H1 (cell line): ENCODE results near the gene ATXN2L. TPM values are rescaled to one million over a fixed set of nuclear protein-coding genes. Genes with fewer than 3 reads are reported as not detected.

Source experiments
- CTCF ChIA-PET: fragments of 300-600 bp; sonication (Branson Sonifier 250); formaldehyde crosslinking; loops from one replicate; lab custom pipeline; 2021; ENCODE audit not compliant: partially characterized antibody; lab: Charles Lee
- POLR2A ChIA-PET: fragments of 300-600 bp; sonication (Branson Sonifier 250); formaldehyde crosslinking; loops from one replicate; lab custom pipeline; 2021; ENCODE audit warnings: inconsistent platforms; ENCODE audit not compliant: partially characterized antibody; lab: Charles Lee
- DNase-seq, 2 experiments: peaks; one replicate each; pipeline versions ENCODE4 v3.0.0 to v3.0.0-alpha.2; 2010 to 2022; ENCODE audit warnings: low spot score in 2 of 2, low read depth in 1 of 2, mixed read lengths in 1 of 2
- FAIRE-seq: peaks from 2 replicates; lab custom pipeline; 2011; peaks lifted over from hg19 to GRCh38; lab: Jason Lieb, UNC
- H2AFZ ChIP-seq: 2 replicates; pipeline ENCODE4 v1.8.1; 2012; ENCODE audit warnings: low read length, inconsistent platforms
- H2AK5ac ChIP-seq: 2 replicates; pipeline ENCODE4 v1.6.1; 2013; ENCODE audit warnings: low read depth, low read length
- H2BK120ac ChIP-seq: replicated peaks from 2 replicates; pipeline ENCODE3; 2013; ENCODE audit warnings: low read depth, low read length, inconsistent platforms
- H2BK12ac ChIP-seq: 2 replicates; pipeline ENCODE4 v1.6.1; 2013; ENCODE audit warnings: low read depth, low read length
- H2BK15ac ChIP-seq: 2 replicates; pipeline ENCODE4 v1.6.1; 2013; ENCODE audit warnings: low read length
- H2BK20ac ChIP-seq: 2 replicates; pipeline ENCODE4 v1.6.1; 2013; ENCODE audit warnings: low read length
- H2BK5ac ChIP-seq: 2 replicates; pipeline ENCODE4 v1.6.1; 2013; ENCODE audit warnings: low read depth, low read length
- H3K14ac ChIP-seq: 2 replicates; pipeline ENCODE4 v1.6.1; 2013; ENCODE audit warnings: inconsistent platforms; ENCODE audit not compliant: insufficient read length
- H3K18ac ChIP-seq: 2 replicates; pipeline ENCODE4 v1.6.1; 2013; ENCODE audit warnings: low read length; ENCODE audit errors: extremely low read depth
- H3K23ac ChIP-seq: 2 replicates; pipeline ENCODE4 v1.6.1; 2013; ENCODE audit warnings: inconsistent platforms; ENCODE audit not compliant: insufficient read length
- H3K23me2 ChIP-seq: 2 replicates; pipeline ENCODE4 v1.6.1; 2013; ENCODE audit warnings: low read depth, low read length
- H3K27ac ChIP-seq: 2 replicates; pipeline ENCODE4 v1.6.1; 2011; ENCODE audit warnings: low read depth, low read length, inconsistent platforms
- H3K27me3 ChIP-seq, 4 experiments: replicated peaks in 1 of 4; 1 replicate in 1 of 4; 2 replicates in 3 of 4; pipeline versions ENCODE4 v1.6.1 to v1.8.1; 2011 to 2013; ENCODE audit warnings: low read length in 3 of 4, mild to moderate bottlenecking in 3 of 4, inconsistent platforms in 2 of 4, mixed read lengths in 2 of 4, moderate library complexity in 1 of 4; ENCODE audit not compliant: control insufficient read depth in 3 of 4, insufficient read depth in 3 of 4; ENCODE audit errors: extremely low read depth in 1 of 4
- H3K36me3 ChIP-seq, 4 experiments: 2 replicates each; pipeline versions ENCODE4 v1.6.1 to v1.8.1; 2011 to 2013; ENCODE audit warnings: mild to moderate bottlenecking in 4 of 4, low read length in 3 of 4, moderate library complexity in 2 of 4, control low read depth in 1 of 4, inconsistent platforms in 1 of 4; ENCODE audit not compliant: insufficient read depth in 4 of 4, control insufficient read depth in 2 of 4
- H3K4ac ChIP-seq: replicated peaks from 2 replicates; pipeline ENCODE3; 2013; ENCODE audit warnings: low read length, low read depth, mixed read lengths, inconsistent platforms; ENCODE audit not compliant: insufficient read length
- H3K4me1 ChIP-seq, 4 experiments: replicated peaks in 1 of 4; 1 replicate in 1 of 4; 2 replicates in 3 of 4; pipeline versions ENCODE4 v1.6.1 to v1.8.1; 2011 to 2013; ENCODE audit warnings: low read length in 3 of 4, inconsistent platforms in 2 of 4, mixed read lengths in 1 of 4; ENCODE audit not compliant: insufficient read depth in 4 of 4, control insufficient read depth in 3 of 4
- H3K4me2 ChIP-seq, 2 experiments: 2 replicates each; pipeline versions ENCODE4 v1.6.1 to v1.8.1; 2011 to 2013; ENCODE audit warnings: low read depth in 2 of 2, low read length in 2 of 2, control low read depth in 1 of 2, inconsistent platforms in 1 of 2, mild to moderate bottlenecking in 1 of 2; ENCODE audit not compliant: insufficient read depth in 1 of 2
- H3K4me3 ChIP-seq, 4 experiments: fragments of 200-600, 300-600 bp in 1 of 4; sonication (generic), shearing (Covaris generic), sonication (Bioruptor Twin) in 1 of 4; 2 replicates each; pipeline versions ENCODE4 v1.5.1 to v1.8.1; 2011 to 2016; ENCODE audit warnings: low read length in 4 of 4, low read depth in 3 of 4, control low read depth in 2 of 4, inconsistent platforms in 2 of 4, mild to moderate bottlenecking in 2 of 4, mixed read lengths in 1 of 4, moderate library complexity in 1 of 4; ENCODE audit not compliant: insufficient read depth in 2 of 4; ENCODE audit errors: extremely low read depth in 1 of 4
- H3K56ac ChIP-seq: replicated peaks from 2 replicates; pipeline ENCODE3; 2013; ENCODE audit warnings: low read depth, mild to moderate bottlenecking, mixed read lengths, low read length, inconsistent platforms; ENCODE audit not compliant: insufficient read length
- H3K79me1 ChIP-seq: 2 replicates; pipeline ENCODE4 v1.6.1; 2013; ENCODE audit warnings: low read depth, low read length, control low read depth
- H3K79me2 ChIP-seq, 2 experiments: 2 replicates each; pipeline versions ENCODE4 v1.6.1 to v1.8.1; 2012 to 2013; ENCODE audit warnings: low read length in 2 of 2, mild to moderate bottlenecking in 2 of 2, inconsistent platforms in 1 of 2; ENCODE audit not compliant: insufficient read depth in 2 of 2, control insufficient read depth in 1 of 2
- H3K9ac ChIP-seq, 4 experiments: replicated peaks in 1 of 4; 1 replicate in 1 of 4; 2 replicates in 3 of 4; pipeline versions ENCODE4 v1.6.1 to v1.8.1; 2011 to 2013; ENCODE audit warnings: low read depth in 3 of 4, low read length in 3 of 4, control low read depth in 2 of 4, mild to moderate bottlenecking in 2 of 4, moderate library complexity in 2 of 4, inconsistent platforms in 1 of 4; ENCODE audit errors: extremely low read depth in 1 of 4
- H3K9me3 ChIP-seq, 2 experiments: 2 replicates each; pipeline versions ENCODE4 v1.6.1 to v1.8.1; 2012 to 2013; ENCODE audit warnings: mild to moderate bottlenecking in 2 of 2, moderate library complexity in 2 of 2, control low read depth in 1 of 2, inconsistent platforms in 1 of 2, low read depth in 1 of 2, low read length in 1 of 2, mixed read lengths in 1 of 2; ENCODE audit not compliant: insufficient read depth in 2 of 2
- H4K20me1 ChIP-seq, 2 experiments: replicated peaks in 1 of 2; 2 replicates each; pipeline versions ENCODE3 to v1.8.1; 2011 to 2013; ENCODE audit warnings: inconsistent platforms in 2 of 2, low read length in 2 of 2, mild to moderate bottlenecking in 1 of 2; ENCODE audit not compliant: insufficient read depth in 2 of 2, control insufficient read depth in 1 of 2
- H4K5ac ChIP-seq: 2 replicates; pipeline ENCODE4 v1.6.1; 2013; ENCODE audit warnings: low read length, low read depth, mixed read lengths, inconsistent platforms; ENCODE audit not compliant: insufficient read length
- H4K8ac ChIP-seq: 2 replicates; pipeline ENCODE4 v1.8.0; 2013; ENCODE audit warnings: mild to moderate bottlenecking, moderate library complexity, low read length, inconsistent platforms; ENCODE audit not compliant: insufficient read depth; ENCODE audit errors: extremely low read depth
- H4K91ac ChIP-seq: replicated peaks from 2 replicates; pipeline ENCODE3; 2013; ENCODE audit warnings: low read length, mixed read lengths, inconsistent platforms; ENCODE audit not compliant: insufficient read length
- KDM4A ChIP-seq: IDR thresholded peaks from one replicate; pipeline ENCODE4 v1.7.1; 2012; ENCODE audit warnings: low read depth, mild to moderate bottlenecking, moderate library complexity, low read length, inconsistent platforms; ENCODE audit not compliant: severe bottlenecking
- MAFK ChIP-seq: IDR thresholded peaks from 2 replicates; pipeline ENCODE4 v1.6.1; 2012; ENCODE audit warnings: low read depth, mild to moderate bottlenecking, improper control_type of control experiment, low read length
- SP1 ChIP-seq: IDR thresholded peaks from 2 replicates; pipeline ENCODE4 v1.6.1; 2011; ENCODE audit warnings: low read depth, low read length
- SP4 ChIP-seq: IDR thresholded peaks from 2 replicates; pipeline ENCODE4 v1.6.1; 2012; ENCODE audit warnings: low read length, inconsistent platforms
- WGBS, 2 experiments: shearing (Covaris generic) in 1 of 2; methylation state at CpG; one replicate each; pipeline versions ENCODE4 v1.1.6 to v1.1.7; 2013 to 2015; ENCODE audit warnings: low lambda C conversion rate in 2 of 2, mixed read lengths in 2 of 2, inconsistent platforms in 1 of 2, low coverage in 1 of 2, missing lambda C conversion rate in 1 of 2; ENCODE audit not compliant: insufficient replicate concordance in 2 of 2, insufficient coverage in 1 of 2, insufficient read length in 1 of 2; ENCODE audit errors: extremely low coverage in 1 of 2, missing lambda C conversion rate in 1 of 2; 5-methylcytosine and 5-hydroxymethylcytosine counted together
- polyA plus RNA-seq, 7 experiments: library from polyadenylated mRNA; depleted of rRNA in 3 of 7; stranded (reverse) in 5 of 7; unstranded in 2 of 7; fragments of >200 nt in 5 of 7; fragments of 200-250 nt in 2 of 7; gene quantifications; 1 replicate in 5 of 7; 2 replicates in 1 of 7; 4 replicates in 1 of 7; pipeline versions ENCODE4 v1.2.1 to v1.2.3, GENCODE V29; 2011 to 2013; ENCODE audit warnings: missing spikeins in 2 of 7, mixed read lengths in 2 of 7
- total RNA-seq: library from RNA; stranded (reverse); fragmentation: NEBNext Ultra II Directional; extraction: Animal tissue kit (Norgen Biotek cat#: 25700); gene quantifications from 2 replicates; pipeline ENCODE4 v1.2.1, GENCODE V29; 2021

The ATXN2L gene
- total and polyA plus RNA-seq, 2 of the 8 experiments (the other 6 are each of a cell fraction or from before 2014, with no cell fraction given): 79.1 to 227 TPM

GRCh38 chr16:28867241-28867640 is 44.4 kb downstream of the ATXN2L start:
- H3K4me2 ChIP-seq: no peak overlapping the region
- peaks cover 18 to 38% (median 28%) of the 10 kb centered on the region in 4 experiments for H3K36me3 ChIP-seq
- H3K79me1 ChIP-seq: peaks cover 18% of the 10 kb centered on the region
- no peak overlapping the region for H2BK20ac ChIP-seq
- H3K56ac ChIP-seq: no peak overlapping the region
- H3K14ac ChIP-seq: no peak overlapping the region
- ChIA-PET CTCF (interaction anchor here (1.3 to 4.1 kb wide), 3 partner anchors 8 to 77 kb away, joined by 3 to 42 read pairs (median 18); partner anchors contain the start of gene ATP2A1), POLR2A (interaction anchor here (0.6 to 7.5 kb wide), 3 partner anchors 21 to 43 kb away, joined by 3 to 159 read pairs (median 4); partner anchors contain the start of gene TUFM)
- H3K23me2 ChIP-seq: peaks cover 8% of the 10 kb centered on the region
- H2BK12ac ChIP-seq: no peak overlapping the region
- H4K8ac ChIP-seq: no peak overlapping the region
- no peak overlapping the region for H2AK5ac ChIP-seq
- no peak overlapping the region for H3K18ac ChIP-seq
- no peak overlapping the region for H3K4me3 ChIP-seq
- H3K9ac ChIP-seq: no peak overlapping the region
- H3K79me2 ChIP-seq: peaks cover 3 to 19% of the 10 kb centered on the region in 2 experiments; a peak in 3 of 4 replicates
- H2BK15ac ChIP-seq: no peak overlapping the region
- H2AFZ ChIP-seq: no peak overlapping the region
- WGBS, 2 experiments: 97% methylated on average over 13 of the region's 13 CpGs; no CpG with 5 or more reads in 1 of the 2 experiments
- H3K23ac ChIP-seq: no peak overlapping the region
- no peaks in the 10 kb centered on the region for H3K27me3 ChIP-seq
- FAIRE-seq (no peak), DNase-seq (no peak)
- H4K5ac ChIP-seq: no peak overlapping the region
- no peak overlapping the region for H4K91ac ChIP-seq
- H3K9me3 ChIP-seq: no peaks in the 10 kb centered on the region
- H2BK120ac ChIP-seq: no peak overlapping the region
- peaks cover 2 to 12% of the 10 kb centered on the region in 2 experiments for H4K20me1 ChIP-seq
- no peak overlapping the region for H2BK5ac ChIP-seq
- peaks cover 0 to 8% (median 3%) of the 10 kb centered on the region in 4 experiments; a peak in 6 of 7 replicates for H3K4me1 ChIP-seq
- no peak overlapping the region for H3K27ac ChIP-seq
- no peak overlapping the region for H3K4ac ChIP-seq
- TF ChIP-seq SP4 (no peak), MAFK (no peak), SP1 (no peak), KDM4A (no peak)
